DMS153 treated with DMSO at 0.1 percent for 48 hours (cell line): ENCODE measurements around the gene C1orf159.
"Not testable (repeated sequence)": the region's sequence is repeated elsewhere in the genome, so short reads cannot be mapped to it uniquely, and the experiment has no call there.

Experiments used
- DNase-seq: peaks from one replicate; lab custom pipeline; 2025; ENCODE audit not compliant: unreplicated experiment; lab: John Stamatoyannopoulos, UW

C1orf159 gene

GRCh38 chr1:1069711-1070676 lies 45.9 kb downstream of the C1orf159 start:
- no peak for DNase-seq

GRCh38 chr1:1069056-1069710 lies 46.7 kb downstream of the C1orf159 start:
- DNase-seq = peak; percentile 89

- peak; percentile 72 for DNase-seq
These were observed 47.3 kb downstream of the C1orf159 start for GRCh38 chr1:1068517-1069055.

DNA sequence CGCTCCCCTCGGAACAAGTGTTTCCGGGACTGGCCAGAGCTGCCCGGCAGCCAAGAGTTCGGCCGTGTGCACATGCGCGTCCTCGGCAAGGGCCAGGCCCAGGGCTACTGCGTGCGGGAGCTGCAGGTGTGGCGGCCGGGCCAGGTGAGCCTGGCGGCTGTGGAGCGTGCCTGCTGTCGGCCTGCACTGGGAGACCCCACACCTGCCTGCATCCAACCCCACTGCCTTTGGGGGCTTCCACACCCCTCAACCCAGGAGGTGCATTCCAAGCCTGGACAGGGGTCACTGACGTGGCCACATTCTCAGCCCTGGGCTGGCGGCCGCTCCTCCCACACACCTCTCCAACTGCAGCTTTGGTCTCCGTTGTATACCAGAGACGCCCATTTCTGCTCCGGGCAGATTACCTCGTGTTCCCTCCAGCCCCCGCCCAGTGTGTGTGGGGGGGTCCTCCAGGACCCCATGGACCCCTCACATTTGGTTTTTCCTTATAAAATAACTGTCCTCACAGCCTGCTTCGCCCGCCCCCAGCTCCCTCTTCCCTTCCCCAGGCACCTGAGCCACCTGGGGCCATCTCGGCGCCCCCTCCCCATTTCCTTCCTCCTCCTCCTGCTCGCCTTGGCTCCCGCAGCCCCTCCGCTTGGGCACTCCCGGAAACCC lies 47.9 kb downstream of the C1orf159 start:
- DNase-seq = peak; percentile 73

GRCh38 chr1:1067284-1067859 lies 48.5 kb downstream of the C1orf159 start:
- no peak for DNase-seq

GRCh38 chr1:1066403-1067283 lies 49.2 kb downstream of the C1orf159 start:
- no peak for DNase-seq

GRCh38 chr1:1065940-1066304 lies 50.0 kb downstream of the C1orf159 start:
- not testable (repeated sequence) for DNase-seq

- DNase-seq = no peak
These were observed 50.5 kb downstream of the C1orf159 start for GRCh38 chr1:1065265-1065939.

- peak; percentile 69 for DNase-seq
These were observed 51.7 kb downstream of the C1orf159 start for GRCh38 chr1:1063945-1064831.

GRCh38 chr1:1063261-1063944 lies 52.5 kb downstream of the C1orf159 start:
- no peak for DNase-seq

GRCh38 chr1:1062348-1063163 lies 53.3 kb downstream of the C1orf159 start:
- no peak for DNase-seq

DNA sequence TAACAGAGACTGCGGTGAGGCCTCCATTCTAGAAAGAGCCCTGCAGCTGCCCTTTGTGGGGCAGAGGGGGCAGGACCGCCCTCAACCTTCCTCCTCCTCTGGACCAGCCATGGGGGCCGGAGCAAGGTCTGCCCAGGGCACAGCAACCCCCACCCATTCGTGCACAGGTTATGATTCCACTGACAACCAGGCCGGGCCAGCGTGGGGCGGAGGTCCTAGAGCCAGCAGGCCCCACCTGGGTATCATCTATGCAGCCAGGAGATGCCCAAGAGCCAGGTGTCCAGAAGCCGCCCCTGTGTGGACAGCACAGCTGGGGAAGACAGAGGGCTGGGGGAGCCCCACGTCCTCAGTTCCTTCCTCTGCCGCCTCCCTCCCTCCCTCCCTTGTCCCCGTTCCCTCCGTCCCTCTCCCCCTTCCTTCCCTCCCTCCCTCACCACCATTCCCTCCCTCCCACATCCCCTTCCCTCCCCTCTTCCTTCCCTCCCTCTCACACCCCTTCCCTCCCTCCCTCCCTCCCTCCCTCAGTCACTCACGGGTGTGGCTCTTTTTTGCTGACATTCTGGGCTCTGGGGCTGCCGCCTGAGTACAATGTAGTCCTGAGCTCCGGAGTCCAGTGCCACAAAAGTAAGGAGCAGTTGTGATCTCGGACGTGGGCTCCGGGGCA lies 54.1 kb downstream of the C1orf159 start:
- no peak for DNase-seq

DNA sequence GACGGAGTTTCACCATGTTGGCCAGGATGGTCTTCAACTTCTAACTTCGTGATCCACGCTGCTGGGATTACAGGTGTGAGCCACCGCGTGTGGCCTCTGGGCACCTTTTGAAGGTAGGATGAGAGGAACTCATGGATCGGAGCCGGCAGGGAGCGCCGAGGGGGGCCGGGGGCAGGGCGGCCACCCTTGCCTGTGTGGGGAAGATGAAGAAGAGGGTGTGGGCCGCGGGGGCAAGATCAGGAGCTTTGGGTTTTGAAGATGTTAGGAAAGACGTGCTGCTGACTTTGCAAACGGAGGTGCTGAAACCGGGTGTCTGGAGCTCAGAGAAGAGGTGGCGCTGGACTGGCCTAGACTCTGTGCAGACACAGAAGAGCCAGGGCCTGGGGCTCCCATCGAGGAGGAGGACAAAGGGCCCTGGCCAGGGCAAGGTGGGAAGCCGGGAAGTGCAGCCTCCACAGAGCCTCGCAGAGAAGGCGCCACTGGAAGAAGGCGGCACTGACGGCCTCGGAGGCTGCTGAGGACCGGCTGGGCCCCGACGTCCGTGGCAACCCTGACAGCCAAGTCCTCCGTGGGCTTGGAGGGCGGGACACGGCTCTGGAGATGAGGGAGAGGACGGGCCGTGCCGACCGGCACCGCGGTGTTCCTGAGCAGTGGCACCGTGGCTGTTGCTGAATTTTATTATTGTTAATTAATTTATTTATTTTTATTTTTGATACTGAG lies 55.4 kb downstream of the C1orf159 start:
- DNase-seq = no peak

DNA sequence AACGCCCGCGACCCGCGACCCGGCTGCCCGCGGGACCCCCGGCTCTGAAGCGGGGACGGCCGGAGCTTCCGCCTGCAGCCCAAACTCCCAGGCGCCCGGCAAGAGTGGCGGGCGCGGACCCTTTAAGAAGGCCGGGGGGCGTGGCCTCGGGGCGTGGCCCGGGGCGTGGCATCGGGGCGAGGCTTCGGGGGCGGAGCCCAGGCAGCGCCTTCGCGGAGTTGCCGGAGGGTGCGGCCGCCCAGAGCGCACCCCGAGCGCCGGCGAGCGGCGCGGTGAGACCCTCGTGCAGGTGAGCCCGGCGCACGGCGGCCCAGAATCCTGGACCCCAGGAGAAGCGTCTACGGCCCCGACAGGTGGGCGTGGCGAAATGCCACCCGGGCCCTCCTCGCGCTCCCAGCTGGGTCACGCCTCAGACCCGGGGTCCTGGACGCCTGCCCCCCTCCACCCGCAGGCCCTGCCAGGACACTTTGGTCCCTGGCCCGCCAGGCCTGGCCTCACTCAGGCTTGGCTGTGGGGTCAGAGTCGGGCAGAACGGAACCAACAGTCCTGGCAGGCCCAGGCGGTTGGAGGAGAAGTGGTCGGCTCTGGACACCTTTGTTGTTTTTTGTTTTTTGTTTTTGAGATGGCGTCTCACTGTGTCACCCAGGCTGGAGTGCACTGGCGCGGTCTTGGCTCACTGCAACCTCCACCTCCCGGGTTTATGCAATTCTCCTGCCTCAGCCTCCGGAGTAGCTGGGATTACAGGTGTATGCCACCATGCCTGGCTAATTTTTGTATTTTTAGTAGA lies 56.2 kb downstream of the C1orf159 start:
- peak; percentile 71 for DNase-seq

GRCh38 chr1:1058921-1059493 lies 56.9 kb downstream of the C1orf159 start:
- DNase-seq = no peak
